ENCODE data around the gene CFAP45. TPM values are rescaled to one million over a fixed set of nuclear protein-coding genes. Genes with fewer than 3 reads are reported as not detected.
A peak's percentile ranks its signal among the peaks of the same experiment; 100 is the strongest.

Gene CFAP45
- total RNA-seq, 1 donor from 2014 or later, result 0.49 TPM

DNA sequence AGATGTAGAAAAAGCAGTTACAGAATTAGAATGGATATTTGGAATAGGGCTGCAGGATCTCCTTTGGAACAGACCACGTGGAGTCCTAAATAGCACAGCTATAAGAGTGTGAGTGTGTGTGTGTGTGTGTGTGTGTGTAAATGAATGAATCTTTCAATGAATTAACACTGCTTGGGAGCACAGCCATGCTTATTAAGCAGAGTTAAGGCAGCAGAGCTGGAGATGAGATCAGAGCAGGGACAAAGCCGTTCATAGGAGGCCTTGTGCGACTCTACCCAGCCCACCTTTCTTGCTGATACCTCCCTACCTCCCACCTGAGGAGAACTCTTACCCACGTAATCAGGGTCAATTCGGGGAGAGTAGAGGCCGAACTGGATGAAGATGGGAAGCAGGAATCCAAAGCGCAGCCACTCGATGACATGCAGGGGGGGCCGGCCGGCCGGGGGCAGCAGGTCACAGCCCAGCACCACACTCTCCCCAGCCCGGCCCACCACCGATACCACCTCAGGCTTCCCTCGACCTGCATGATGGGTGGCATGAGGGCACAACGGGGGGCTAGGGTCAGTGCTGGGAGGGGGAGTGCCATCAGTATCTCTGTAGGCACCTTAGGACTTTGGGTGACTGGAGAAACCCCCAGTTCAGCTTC, 42.8 kb upstream of the CFAP45 start:
- TF ChIP-seq, protein P1, sequence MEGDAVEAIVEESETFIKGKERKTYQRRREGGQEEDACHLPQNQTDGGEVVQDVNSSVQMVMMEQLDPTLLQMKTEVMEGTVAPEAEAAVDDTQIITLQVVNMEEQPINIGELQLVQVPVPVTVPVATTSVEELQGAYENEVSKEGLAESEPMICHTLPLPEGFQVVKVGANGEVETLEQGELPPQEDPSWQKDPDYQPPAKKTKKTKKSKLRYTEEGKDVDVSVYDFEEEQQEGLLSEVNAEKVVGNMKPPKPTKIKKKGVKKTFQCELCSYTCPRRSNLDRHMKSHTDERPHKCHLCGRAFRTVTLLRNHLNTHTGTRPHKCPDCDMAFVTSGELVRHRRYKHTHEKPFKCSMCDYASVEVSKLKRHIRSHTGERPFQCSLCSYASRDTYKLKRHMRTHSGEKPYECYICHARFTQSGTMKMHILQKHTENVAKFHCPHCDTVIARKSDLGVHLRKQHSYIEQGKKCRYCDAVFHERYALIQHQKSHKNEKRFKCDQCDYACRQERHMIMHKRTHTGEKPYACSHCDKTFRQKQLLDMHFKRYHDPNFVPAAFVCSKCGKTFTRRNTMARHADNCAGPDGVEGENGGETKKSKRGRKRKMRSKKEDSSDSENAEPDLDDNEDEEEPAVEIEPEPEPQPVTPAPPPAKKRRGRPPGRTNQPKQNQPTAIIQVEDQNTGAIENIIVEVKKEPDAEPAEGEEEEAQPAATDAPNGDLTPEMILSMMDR (IDR thresholded peaks at IDR 0.05; ENCODE audit: partially characterized antibody, unreplicated experiment), result no peak
- no peak for DNase-seq
- Mint-ChIP-seq H3K27me3 (ENCODE audit: unreplicated experiment) (peaks cover 19% of the 10 kb centered on the region), H3K36me3 (ENCODE audit: unreplicated experiment) (no peaks in the 10 kb centered on the region), H3K27ac (ENCODE audit: unreplicated experiment) (no peak overlapping the region), H3K4me3 (ENCODE audit: unreplicated experiment) (peak overlapping the region; percentile 64), H3K9me3 (ENCODE audit: unreplicated experiment) (peaks cover 4% of the 10 kb centered on the region), H3K4me1 (ENCODE audit: low read depth, unreplicated experiment) (peaks cover 28% of the 10 kb centered on the region)

DNA sequence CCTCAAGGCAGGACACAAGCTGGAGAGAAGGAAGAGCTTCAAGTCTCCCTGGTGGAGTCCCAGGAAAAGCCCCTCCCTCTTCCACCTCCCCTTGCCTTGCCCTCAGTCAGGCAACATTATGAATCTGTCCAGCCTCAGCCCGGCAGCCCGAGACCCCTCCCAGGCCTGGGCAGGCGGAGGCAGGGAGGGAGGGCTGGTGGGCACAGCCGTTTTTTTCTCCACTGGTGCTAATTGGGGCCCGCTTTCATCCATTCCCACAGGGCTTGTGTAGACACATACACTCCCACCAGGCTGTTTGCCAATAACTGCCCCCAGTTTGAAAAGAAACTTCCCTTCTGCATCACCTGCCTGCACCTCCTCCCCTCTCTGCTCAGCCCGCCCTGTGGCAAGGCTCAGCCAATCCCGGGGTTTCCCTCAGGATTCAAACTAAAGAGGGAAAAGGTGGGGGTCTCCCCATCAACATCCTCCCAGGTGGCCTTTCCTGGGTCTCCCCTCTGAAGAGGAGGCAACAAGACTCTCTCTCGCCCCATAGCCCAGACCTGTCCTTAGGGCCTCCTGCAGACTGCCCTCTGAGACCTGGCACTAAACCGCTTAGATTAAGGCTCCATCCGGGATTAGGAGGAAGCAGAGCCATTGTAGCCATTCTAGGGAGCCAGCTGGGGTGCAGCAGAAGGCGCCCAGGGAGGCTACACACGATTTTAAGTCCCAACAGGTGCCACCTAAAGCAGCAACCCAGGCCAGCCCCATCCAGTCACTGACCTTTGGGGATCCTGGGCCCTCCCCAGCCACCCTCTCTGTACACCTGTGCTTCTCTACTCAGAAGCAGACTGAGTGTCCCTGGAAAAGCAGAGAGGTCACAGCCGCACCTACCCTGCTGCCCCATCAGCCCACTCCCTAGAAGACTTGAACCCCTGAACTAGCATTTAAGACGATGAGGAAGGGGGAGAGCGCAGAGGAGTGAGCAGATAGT, 41.9 kb upstream of the CFAP45 start:
- H3K9me3 Mint-ChIP-seq (ENCODE audit: unreplicated experiment), result peaks cover 4% of the 10 kb centered on the region
- peaks cover 34% of the 10 kb centered on the region for H3K4me1 Mint-ChIP-seq (ENCODE audit: low read depth, unreplicated experiment)
- peak overlapping the region; percentile 69 for H3K4me3 Mint-ChIP-seq (ENCODE audit: unreplicated experiment)
- peak overlapping the region; percentile 55 for H3K27ac Mint-ChIP-seq (ENCODE audit: unreplicated experiment)
- TF ChIP-seq, protein P1 (IDR thresholded peaks at IDR 0.05; ENCODE audit: partially characterized antibody, unreplicated experiment), result no peak
- peaks cover 19% of the 10 kb centered on the region for H3K27me3 Mint-ChIP-seq (ENCODE audit: unreplicated experiment)
- no peak for DNase-seq
- H3K36me3 Mint-ChIP-seq (ENCODE audit: unreplicated experiment), result no peaks in the 10 kb centered on the region

DNA sequence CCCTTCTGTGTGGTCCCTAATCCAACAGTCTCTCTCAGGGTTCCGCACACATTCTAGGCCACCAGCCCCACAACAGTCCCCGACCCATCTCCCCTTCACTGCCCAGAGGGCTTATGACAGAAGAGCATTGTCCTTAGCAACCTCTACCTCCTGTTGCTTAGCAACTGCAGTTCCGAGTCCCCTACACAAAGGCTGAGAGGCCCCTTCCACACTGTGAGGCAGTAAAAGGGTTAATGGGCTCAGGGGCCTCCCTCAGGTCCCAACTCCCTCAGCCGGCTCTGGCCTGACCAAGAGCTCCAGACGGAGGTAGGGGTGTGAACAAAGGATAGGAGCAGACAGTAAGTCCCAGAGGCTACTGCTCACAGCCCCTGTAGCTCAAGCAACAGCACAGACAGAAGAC, 41.2 kb upstream of the CFAP45 start:
- TF ChIP-seq, protein P1 (IDR thresholded peaks at IDR 0.05; ENCODE audit: partially characterized antibody, unreplicated experiment), result no peak
- Mint-ChIP-seq H3K9me3 (ENCODE audit: unreplicated experiment) (peaks cover 6% of the 10 kb centered on the region), H3K4me1 (ENCODE audit: low read depth, unreplicated experiment) (peaks cover 34% of the 10 kb centered on the region), H3K36me3 (ENCODE audit: unreplicated experiment) (no peaks in the 10 kb centered on the region), H3K4me3 (ENCODE audit: unreplicated experiment) (peak overlapping the region; percentile 36), H3K27me3 (ENCODE audit: unreplicated experiment) (peaks cover 19% of the 10 kb centered on the region), H3K27ac (ENCODE audit: unreplicated experiment) (peak overlapping the region; percentile 48)
- no peak for DNase-seq

DNA sequence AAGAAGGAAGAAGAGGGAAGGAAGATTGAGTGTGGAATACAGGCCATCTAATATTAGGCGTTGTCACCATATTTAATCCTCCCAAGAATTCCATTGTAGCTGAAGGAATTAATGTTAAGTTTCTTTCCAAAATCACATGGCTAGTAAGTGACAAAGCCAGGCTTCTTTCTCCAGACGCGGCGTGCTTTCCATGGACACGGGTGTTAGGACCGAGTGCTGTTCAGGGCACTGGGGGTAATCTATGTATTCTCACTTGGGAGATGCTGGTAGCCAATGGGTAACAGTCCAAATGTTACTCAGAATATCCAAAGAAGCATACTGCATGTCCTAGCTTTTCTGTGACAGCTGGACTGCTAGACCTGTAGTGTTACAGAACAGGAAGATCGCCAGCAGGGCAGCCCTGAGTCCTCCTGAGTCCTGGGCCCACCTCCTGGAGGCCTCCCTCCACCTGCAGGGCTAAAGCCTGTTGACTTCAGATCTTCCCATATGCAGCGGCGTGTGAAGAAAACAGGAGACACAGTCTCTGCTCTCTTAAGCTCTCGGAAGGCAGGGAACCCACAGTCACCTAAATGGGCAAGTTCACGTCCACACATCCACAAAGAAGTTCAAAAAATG, 40.1 kb upstream of the CFAP45 start:
- peak overlapping the region; percentile 4 for H3K27ac Mint-ChIP-seq (ENCODE audit: unreplicated experiment)
- DNase-seq, result no peak
- peaks cover 34% of the 10 kb centered on the region for H3K4me1 Mint-ChIP-seq (ENCODE audit: low read depth, unreplicated experiment)

More for the DNA sequence above, 40.1 kb upstream of the CFAP45 start:
- H3K4me3 Mint-ChIP-seq (ENCODE audit: unreplicated experiment), result peak overlapping the region; percentile 17
- H3K9me3 Mint-ChIP-seq (ENCODE audit: unreplicated experiment), result peaks cover 10% of the 10 kb centered on the region
- peaks cover 14% of the 10 kb centered on the region for H3K27me3 Mint-ChIP-seq (ENCODE audit: unreplicated experiment)
- TF ChIP-seq, protein P1 (IDR thresholded peaks at IDR 0.05; ENCODE audit: partially characterized antibody, unreplicated experiment), result no peak
- no peaks in the 10 kb centered on the region for H3K36me3 Mint-ChIP-seq (ENCODE audit: unreplicated experiment)

Data from glutamatergic neuron (in vitro differentiated cells).